ENCODE results near the gene PPP1R9A. TPM values are rescaled to one million over a fixed set of nuclear protein-coding genes. Genes with fewer than 3 reads are reported as not detected.

Gene PPP1R9A
- total RNA-seq, 1 experiment from 2014 or later: 5.9 TPM

GRCh38 chr7:95276114-95276513, 368.7 kb downstream of the PPP1R9A start:
- H3K27me3 ChIP-seq (ENCODE audit: low read length): no peaks in the 10 kb centered on the region
- no peak overlapping the region for H3K4me2 ChIP-seq (ENCODE audit: low read length)
- intact Hi-C loops (cut with micrococcal nuclease): no loop called here
- H3K4me3 ChIP-seq (ENCODE audit: low read length): no peak overlapping the region
- no peaks in the 10 kb centered on the region for H4K20me1 ChIP-seq (ENCODE audit: low read length)
- BruUV-seq (replicated peaks): no TSS peak
- H3K4me1 ChIP-seq (ENCODE audit: insufficient read depth, low read length): peaks cover 16% of the 10 kb centered on the region
- no peaks in the 10 kb centered on the region for H3F3A ChIP-seq (ENCODE audit: low read length, unreplicated experiment)
- H3K9ac ChIP-seq (ENCODE audit: low read length): no peak overlapping the region
- no peak for TF ChIP-seq EZH2 (IDR thresholded peaks at IDR 0.05; ENCODE audit: low read length, unreplicated experiment)
- TF ChIP-seq CTCF (conservative IDR thresholded peaks at IDR 0.05; ENCODE audit: low read depth, low read length): no peak
- TF ChIP-seq EZH2phosphoT487 (IDR thresholded peaks at IDR 0.05; ENCODE audit: borderline replicate concordance, low read length): no peak
- ChIA-PET CTCF (no interaction called here), POLR2A (ENCODE audit: unreplicated experiment) (interaction anchor here (0.6 kb wide), 1 partner anchor 570 kb away, joined by 3 read pairs; no protein-coding TSS in a partner anchor)
- no peak overlapping the region for H3K27ac ChIP-seq (ENCODE audit: low read length)
- H3K9me2 ChIP-seq (replicated peaks; ENCODE audit: low read length): no peaks in the 10 kb centered on the region
- no peak overlapping the region for H2AFZ ChIP-seq (ENCODE audit: low read length)
- no peaks in the 10 kb centered on the region for H3K79me2 ChIP-seq (ENCODE audit: low read length)
- no peaks in the 10 kb centered on the region for H3K9me3 ChIP-seq (ENCODE audit: low read length)
- H3K36me3 ChIP-seq (ENCODE audit: low read depth, low read length): no peaks in the 10 kb centered on the region
- ATAC-seq (peak; percentile 91), DNase-seq (peak; percentile 82)

- BruUV-seq (replicated peaks): no TSS peak
- no peaks in the 10 kb centered on the region for H3K27me3 ChIP-seq (ENCODE audit: low read length)
- intact Hi-C loops (cut with micrococcal nuclease): no loop called here
- no peaks in the 10 kb centered on the region for H3K9me2 ChIP-seq (replicated peaks; ENCODE audit: low read length)
- DNase-seq (no peak), ATAC-seq (no peak)
- no peaks in the 10 kb centered on the region for H3K36me3 ChIP-seq (ENCODE audit: low read depth, low read length)
- no peaks in the 10 kb centered on the region for H3F3A ChIP-seq (ENCODE audit: low read length, unreplicated experiment)
- no peaks in the 10 kb centered on the region for H3K9me3 ChIP-seq (ENCODE audit: low read length)
- CTCF ChIA-PET: no interaction called here
- H3K27ac ChIP-seq (ENCODE audit: low read length): no peak overlapping the region
- H3K4me1 ChIP-seq (ENCODE audit: insufficient read depth, low read length): peaks cover 9% of the 10 kb centered on the region; the same call in 1 of the 2 replicates
- POLR2A ChIA-PET (ENCODE audit: unreplicated experiment): no interaction called here
- no peaks in the 10 kb centered on the region for H3K79me2 ChIP-seq (ENCODE audit: low read length)
- no peak overlapping the region for H2AFZ ChIP-seq (ENCODE audit: low read length)
- no peak overlapping the region for H3K9ac ChIP-seq (ENCODE audit: low read length)
- H4K20me1 ChIP-seq (ENCODE audit: low read length): no peaks in the 10 kb centered on the region
- no peak overlapping the region for H3K4me3 ChIP-seq (ENCODE audit: low read length)
- H3K4me2 ChIP-seq (ENCODE audit: low read length): no peak overlapping the region
- TF ChIP-seq EZH2phosphoT487 (IDR thresholded peaks at IDR 0.05; ENCODE audit: borderline replicate concordance, low read length) (no peak), CTCF (conservative IDR thresholded peaks at IDR 0.05; ENCODE audit: low read depth, low read length) (no peak)
These were observed 372.0 kb downstream of the PPP1R9A start for GRCh38 chr7:95279417-95279816.

- ATAC-seq: no peak
- no peak for DNase-seq
- BruUV-seq (replicated peaks): no TSS peak
- Histone ChIP-seq H3K36me3 (ENCODE audit: low read depth, low read length) (no peaks in the 10 kb centered on the region; the same call in 1 of the 2 replicates), H3K9me3 (ENCODE audit: low read length) (no peaks in the 10 kb centered on the region), H3K4me3 (ENCODE audit: low read length) (no peak overlapping the region), H3K9me2 (replicated peaks; ENCODE audit: low read length) (no peaks in the 10 kb centered on the region), H3K27me3 (ENCODE audit: low read length) (no peaks in the 10 kb centered on the region), H3K4me1 (ENCODE audit: insufficient read depth, low read length) (no peaks in the 10 kb centered on the region), H3K27ac (ENCODE audit: low read length) (no peak overlapping the region), H3K79me2 (ENCODE audit: low read length) (no peaks in the 10 kb centered on the region), H2AFZ (ENCODE audit: low read length) (no peak overlapping the region), H4K20me1 (ENCODE audit: low read length) (no peaks in the 10 kb centered on the region), H3K4me2 (ENCODE audit: low read length) (no peak overlapping the region), H3K9ac (ENCODE audit: low read length) (no peak overlapping the region), H3F3A (ENCODE audit: low read length, unreplicated experiment) (no peaks in the 10 kb centered on the region)
- TF ChIP-seq EZH2 (IDR thresholded peaks at IDR 0.05; ENCODE audit: low read length, unreplicated experiment) (no peak), EZH2phosphoT487 (IDR thresholded peaks at IDR 0.05; ENCODE audit: borderline replicate concordance, low read length) (no peak), CTCF (conservative IDR thresholded peaks at IDR 0.05; ENCODE audit: low read depth, low read length) (no peak)
- CTCF ChIA-PET: no interaction called here
- POLR2A ChIA-PET (ENCODE audit: unreplicated experiment): no interaction called here
- intact Hi-C loops (cut with micrococcal nuclease): no loop called here
These were observed 378.7 kb downstream of the PPP1R9A start for GRCh38 chr7:95286096-95286495.

Measured in PC-3 (cell line).